ENCODE data around the gene PGM5.

DNA sequence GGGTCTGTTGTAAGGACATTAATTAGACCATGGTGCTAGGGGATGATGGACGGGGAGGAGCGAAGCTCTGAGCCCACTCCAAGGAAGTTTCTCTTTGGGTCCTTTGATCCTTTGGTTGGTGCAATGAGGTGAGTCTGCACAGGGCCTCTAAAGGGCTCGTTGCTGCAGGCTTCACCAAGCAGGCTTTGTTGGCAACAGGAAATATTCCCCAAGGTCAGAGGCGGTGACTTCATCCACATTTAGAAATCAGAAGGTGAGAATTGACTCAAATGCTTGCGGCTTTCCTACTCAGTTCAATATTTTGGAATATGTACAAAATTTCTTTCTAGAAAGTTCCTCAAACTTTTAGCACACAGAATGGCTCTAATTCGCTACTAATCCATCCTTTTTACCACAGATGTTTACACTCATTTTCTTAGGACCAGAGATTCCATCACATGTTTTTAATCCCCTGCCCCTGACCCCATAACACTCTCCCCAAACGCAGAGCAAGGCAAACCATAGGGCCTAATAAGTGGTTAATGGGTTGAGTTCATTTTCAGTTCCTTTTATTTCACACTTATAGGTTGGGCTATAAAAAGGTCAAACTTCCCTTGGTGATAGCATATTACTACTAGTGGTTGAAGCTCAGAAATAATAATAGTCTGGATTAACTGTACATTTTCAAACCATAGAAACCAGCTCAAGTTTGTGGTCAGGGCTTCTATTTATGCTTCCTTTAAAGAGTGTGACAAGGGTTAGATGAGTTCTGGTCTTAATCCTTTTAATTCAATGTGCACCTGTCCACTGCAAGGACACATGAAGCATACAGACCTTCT, 221.6 kb downstream of the PGM5 start:
- TF ChIP-seq GATA3 (IDR thresholded peaks at IDR 0.05; ENCODE audit: low read depth, low read length) (no peak), GATA2 (IDR thresholded peaks at IDR 0.05; ENCODE audit: low read depth, low read length) (no peak)
